Hepatocyte (in vitro differentiated cells): ENCODE results near the gene MYRF. TPM values are rescaled to one million over a fixed set of nuclear protein-coding genes. Genes with fewer than 3 reads are reported as not detected.

Experiments
- DNase-seq: peaks from one replicate; pipeline ENCODE4 v3.0.0-alpha.2; 2016; ENCODE audit warnings: low spot score
- H2AFZ ChIP-seq: fragments of 200-600 bp; sonication (generic); 2 replicates; pipeline ENCODE4 v1.6.0; 2016; ENCODE audit warnings: antibody characterized with exemption, mild to moderate bottlenecking
- H3K27ac ChIP-seq: fragments of 200-600 bp; sonication (generic); 2 replicates; pipeline ENCODE4 v1.5.1; 2016; ENCODE audit warnings: mild to moderate bottlenecking
- H3K27me3 ChIP-seq: fragments of 200-600 bp; sonication (generic); 2 replicates; pipeline ENCODE4 v1.6.1; 2016
- H3K36me3 ChIP-seq: fragments of 200-600 bp; sonication (generic); replicated peaks from 2 replicates; pipeline ENCODE4 v1.5.1; 2016; ENCODE audit warnings: low read depth; ENCODE audit not compliant: insufficient read depth
- H3K4me1 ChIP-seq: fragments of 200-600 bp; sonication (generic); 2 replicates; pipeline ENCODE4 v1.5.1; 2016; ENCODE audit warnings: mild to moderate bottlenecking, moderate library complexity; ENCODE audit not compliant: insufficient read depth
- H3K4me2 ChIP-seq: fragments of 200-600 bp; sonication (generic); 2 replicates; pipeline ENCODE4 v1.6.0; 2016
- H3K4me3 ChIP-seq: fragments of 200-600 bp; sonication (generic); 2 replicates; pipeline ENCODE4 v1.5.1; 2016; ENCODE audit warnings: mild to moderate bottlenecking
- H3K79me2 ChIP-seq: fragments of 200-600 bp; sonication (generic); 2 replicates; pipeline ENCODE4 v1.6.0; 2017; ENCODE audit warnings: mild to moderate bottlenecking
- H3K9me2 ChIP-seq: fragments of 200-600 bp; sonication (generic); replicated peaks from 2 replicates; pipeline ENCODE4 v1.6.0; 2017; ENCODE audit warnings: mild to moderate bottlenecking; ENCODE audit not compliant: insufficient read depth
- H3K9me3 ChIP-seq: fragments of 200-600 bp; sonication (generic); 2 replicates; pipeline ENCODE4 v1.5.1; 2016; ENCODE audit warnings: low read depth, mild to moderate bottlenecking
- H4K20me1 ChIP-seq: fragments of 200-600 bp; sonication (generic); 2 replicates; pipeline ENCODE4 v1.6.0; 2016; ENCODE audit warnings: mild to moderate bottlenecking; ENCODE audit not compliant: insufficient read depth, poor library complexity, severe bottlenecking
- CTCF ChIP-seq: fragments of 200-600 bp; sonication (generic); IDR thresholded peaks from 2 replicates; pipeline ENCODE4 v1.5.1; 2016; ENCODE audit warnings: antibody characterized with exemption, mild to moderate bottlenecking; ENCODE audit not compliant: poor library complexity
- EZH2 ChIP-seq: fragments of 200-600 bp; sonication (generic); IDR thresholded peaks from 2 replicates; pipeline ENCODE4 v1.6.1; 2016; ENCODE audit warnings: antibody characterized with exemption, mild to moderate bottlenecking, borderline replicate concordance
- EZH2phosphoT487 ChIP-seq: fragments of 200-600 bp; sonication (generic); IDR thresholded peaks from one replicate; pipeline ENCODE4 v1.6.1; 2018; ENCODE audit warnings: antibody characterized with exemption, mild to moderate bottlenecking, low read depth, moderate library complexity; ENCODE audit not compliant: unreplicated experiment, severe bottlenecking
- WGBS: methylation state at CpG from one replicate; pipeline ENCODE4 v1.1.6; 2016; ENCODE audit warnings: low lambda C conversion rate; ENCODE audit errors: missing lambda C conversion rate; 5-methylcytosine and 5-hydroxymethylcytosine counted together
- polyA plus RNA-seq: library from polyadenylated mRNA; unstranded; fragments of >200 nt; fragmentation: Nextera tagmentation; extraction: Ambion mirVana; gene quantifications from 2 replicates; pipeline ENCODE4 v1.2.1, GENCODE V29; 2016
- total RNA-seq: library from RNA; depleted of rRNA; stranded (reverse); fragments of >200 nt; gene quantifications from 2 replicates; pipeline ENCODE4 v1.2.3, GENCODE V29; 2014

Gene MYRF
- total RNA-seq (42.2 and 57.3 TPM in 2 replicates), polyA plus RNA-seq (96.7 and 115 TPM in 2 replicates)

GRCh38 chr11:61752117-61752924 is at the start of gene MYRF:
Gene MYRF, plus strand, starts transcription at chr11:61752636. Its CDS starts 109 bp downstream, at chr11:61752745.
- TF ChIP-seq CTCF (peak; percentile 59), EZH2 (no peak)
- Histone ChIP-seq H3K4me3 (peak within 1 kb of the TSS; percentile 70), H3K9me3 (no peaks in the 10 kb centered on the region), H3K4me1 (peaks cover 63% of the 10 kb centered on the region), H3K79me2 (peaks cover 53% of the 10 kb centered on the region), H3K27ac (peak within 1 kb of the TSS; percentile 98), H2AFZ (peak within 1 kb of the TSS; percentile 74), H3K4me2 (peak within 1 kb of the TSS; percentile 94), H3K27me3 (no peaks in the 10 kb centered on the region), H4K20me1 (no peaks in the 10 kb centered on the region), H3K36me3 (no peaks in the 10 kb centered on the region), H3K9me2 (no peaks in the 10 kb centered on the region)
- WGBS, result 8% methylated on average over 30 of the region's 93 CpGs
- DNase-seq, result peak; percentile 88

GRCh38 chr11:61702701-61703312 is 49.6 kb upstream of the MYRF start:
- no peak for TF ChIP-seq CTCF
- TF ChIP-seq EZH2, result no peak
- TF ChIP-seq EZH2phosphoT487, result no peak
- Histone ChIP-seq H3K9me2 (no peaks in the 10 kb centered on the region), H3K79me2 (peaks cover 24% of the 10 kb centered on the region), H3K9me3 (no peaks in the 10 kb centered on the region), H3K4me1 (peaks cover 35% of the 10 kb centered on the region), H2AFZ (no peak overlapping the region), H3K4me2 (no peak overlapping the region), H3K36me3 (no peaks in the 10 kb centered on the region), H4K20me1 (peaks cover 5% of the 10 kb centered on the region), H3K4me3 (no peak overlapping the region), H3K27me3 (no peaks in the 10 kb centered on the region), H3K27ac (no peak overlapping the region)
- 90% methylated on average over 11 of the region's 11 CpGs for WGBS
- no peak for DNase-seq

GRCh38 chr11:61704838-61705237 is 47.6 kb upstream of the MYRF start:
- H4K20me1 ChIP-seq, result peaks cover 4% of the 10 kb centered on the region
- DNase-seq, result no peak
- no peak overlapping the region for H2AFZ ChIP-seq
- peaks cover 14% of the 10 kb centered on the region for H3K4me1 ChIP-seq
- H3K79me2 ChIP-seq, result peaks cover 24% of the 10 kb centered on the region
- no peak overlapping the region for H3K4me2 ChIP-seq
- H3K4me3 ChIP-seq, result no peak overlapping the region
- TF ChIP-seq EZH2 (no peak), EZH2phosphoT487 (no peak), CTCF (no peak)
- H3K9me3 ChIP-seq, result no peaks in the 10 kb centered on the region
- H3K9me2 ChIP-seq, result no peaks in the 10 kb centered on the region
- H3K27ac ChIP-seq, result no peak overlapping the region
- H3K36me3 ChIP-seq, result no peaks in the 10 kb centered on the region
- 91% methylated on average over 11 of the region's 15 CpGs for WGBS
- no peaks in the 10 kb centered on the region for H3K27me3 ChIP-seq
